Posterior cingulate gyrus (tissue), 11 donors: ENCODE data around the gene SLC4A5.
"Not testable (repeated sequence)": the region's sequence is repeated elsewhere in the genome, so short reads cannot be mapped to it uniquely, and the experiment has no call there.

ENCODE experiments used
- DNase-seq, 10 donors: peaks; one replicate each; pipeline versions ENCODE4 v3.0.0 to v3.0.0-alpha.2; 2020 to 2021; ENCODE audit warnings: mixed read lengths in 3 of 10
- intact Hi-C: fragments of 100-400 bp; cut with DNase I; formaldehyde crosslinking; loops from one replicate; pipeline ENCODE4 v1.15.1; 2023

SLC4A5 gene

GRCh38 chr2:74367789-74368188, 24.6 kb upstream of the SLC4A5 start:
- DNase-seq, result no peak
- intact Hi-C loops, result no loop called here

GRCh38 chr2:74366036-74366435, 22.8 kb upstream of the SLC4A5 start:
- DNase-seq, result peak in 1 of 10 donors; percentile 45
- intact Hi-C loops, result no loop called here

GRCh38 chr2:74364533-74365505, 21.6 kb upstream of the SLC4A5 start:
- no peak for DNase-seq

GRCh38 chr2:74361327-74361726, 18.1 kb upstream of the SLC4A5 start:
- DNase-seq, result no peak
- intact Hi-C loops, result no loop called here

More at GRCh38 chr2:74364533-74365505, 21.6 kb upstream of the SLC4A5 start:
- intact Hi-C loops, result no loop called here

- intact Hi-C loops, result no loop called here
These were observed 14.4 kb upstream of the SLC4A5 start for GRCh38 chr2:74357627-74358026.

GRCh38 chr2:74349889-74350288, 6.7 kb upstream of the SLC4A5 start:
- intact Hi-C loops, result no loop called here
- no peak for DNase-seq

More at GRCh38 chr2:74357627-74358026, 14.4 kb upstream of the SLC4A5 start:
- no peak for DNase-seq

- intact Hi-C loops, result no loop called here
- no peak for DNase-seq
These were observed 4.5 kb upstream of the SLC4A5 start for GRCh38 chr2:74347742-74348141.

- intact Hi-C loops, result no loop called here
- DNase-seq, result no peak
These were observed 4.1 kb upstream of the SLC4A5 start for GRCh38 chr2:74347303-74347702.

GRCh38 chr2:74345272-74345943, 2.2 kb upstream of the SLC4A5 start:
- intact Hi-C loops, result no loop called here
- no peak for DNase-seq

GRCh38 chr2:74336227-74336626, 7.0 kb downstream of the SLC4A5 start:
- intact Hi-C loops, DNase-seq: not testable (repeated sequence)

GRCh38 chr2:74334931-74335333, 8.3 kb downstream of the SLC4A5 start:
- intact Hi-C loops, result loop anchor here (5.0 kb wide), 1 partner anchor 83 kb away; no protein-coding TSS in a partner anchor
- DNase-seq, result peak; percentile 61 to 97 (median 84)

- intact Hi-C loops, result loop anchor here (5.0 kb wide), 1 partner anchor 82 kb away; no protein-coding TSS in a partner anchor
- DNase-seq, result no peak
These were observed 9.2 kb downstream of the SLC4A5 start for GRCh38 chr2:74333896-74334586.

- intact Hi-C loops, result loop anchor here (5.0 kb wide), 1 partner anchor 81 kb away; no protein-coding TSS in a partner anchor
- DNase-seq, result peak in 1 of 10 donors; percentile 11
These were observed 10.0 kb downstream of the SLC4A5 start for GRCh38 chr2:74333175-74333574.

GRCh38 chr2:74332550-74333174, 10.6 kb downstream of the SLC4A5 start:
- no peak for DNase-seq
- intact Hi-C loops, result loop anchor here (5.0 kb wide), 1 partner anchor 80 kb away; no protein-coding TSS in a partner anchor

GRCh38 chr2:74328573-74328972, 14.6 kb downstream of the SLC4A5 start:
- DNase-seq, result no peak
- intact Hi-C loops, result no loop called here

- intact Hi-C loops, result no loop called here
- DNase-seq, result no peak
These were observed 15.1 kb downstream of the SLC4A5 start for GRCh38 chr2:74328074-74328473.

- intact Hi-C loops, result no loop called here
- no peak for DNase-seq
These were observed 15.6 kb downstream of the SLC4A5 start for GRCh38 chr2:74327627-74328026.

GRCh38 chr2:74327199-74327598, 16.0 kb downstream of the SLC4A5 start:
- no peak for DNase-seq
- intact Hi-C loops, result no loop called here

GRCh38 chr2:74325815-74326214, 17.4 kb downstream of the SLC4A5 start:
- no peak for DNase-seq
- intact Hi-C loops, result no loop called here

GRCh38 chr2:74321737-74322136, 21.5 kb downstream of the SLC4A5 start:
- DNase-seq, result no peak
- intact Hi-C loops, result no loop called here
